Spleen (tissue), 11 donors: Measurements from ENCODE around the gene PAX5. TPM values are rescaled to one million over a fixed set of nuclear protein-coding genes. Genes with fewer than 3 reads are reported as not detected.

Experiments used
- DNase-seq: peaks from one replicate; pipeline ENCODE4 v3.0.0-alpha.2; 2020
- H3K27ac ChIP-seq, 8 donors: fragments of 200-600 bp; sonication (generic) in 7 of 8; 1 replicate in 4 of 8; 2 replicates in 4 of 8; pipeline versions ENCODE4 v1.5.0 to v1.8.0; 2016 to 2021; ENCODE audit warnings: inconsistent platforms in 4 of 8, mild to moderate bottlenecking in 4 of 8, moderate library complexity in 1 of 8
- H3K27me3 ChIP-seq, 7 donors: fragments of 200-600 bp; sonication (generic) in 6 of 7; replicated peaks in 1 of 7; 1 replicate in 4 of 7; 2 replicates in 3 of 7; pipeline versions ENCODE4 v1.5.0 to v1.8.0; 2016 to 2021; ENCODE audit warnings: inconsistent platforms in 3 of 7, mild to moderate bottlenecking in 1 of 7
- H3K36me3 ChIP-seq, 6 donors: fragments of 200-600 bp; sonication (generic) in 5 of 6; 1 replicate in 4 of 6; 2 replicates in 2 of 6; pipeline versions ENCODE4 v1.5.0 to v1.8.0; 2016 to 2021; ENCODE audit warnings: inconsistent platforms in 2 of 6
- H3K4me1 ChIP-seq, 6 donors: fragments of 200-600 bp; sonication (generic) in 5 of 6; 1 replicate in 3 of 6; 2 replicates in 3 of 6; pipeline versions ENCODE4 v1.5.0 to v1.8.0; 2016 to 2021; ENCODE audit warnings: inconsistent platforms in 3 of 6
- H3K4me3 ChIP-seq, 8 donors: fragments of 200-600 bp; sonication (generic) in 7 of 8; 1 replicate in 4 of 8; 2 replicates in 4 of 8; pipeline versions ENCODE4 v1.5.0 to v1.8.0; 2016 to 2021; ENCODE audit warnings: inconsistent platforms in 4 of 8, mild to moderate bottlenecking in 4 of 8, moderate library complexity in 2 of 8
- H3K9me3 ChIP-seq, 8 donors: fragments of 200-600 bp; sonication (generic) in 7 of 8; 1 replicate in 4 of 8; 2 replicates in 4 of 8; pipeline versions ENCODE4 v1.5.0 to v1.8.0; 2016 to 2021; ENCODE audit warnings: inconsistent platforms in 4 of 8
- POLR2A ChIP-seq, 3 donors: fragments of 450-650 bp; IDR thresholded peaks; one replicate each; pipeline ENCODE4 v1.5.1; 2017; ENCODE audit warnings: antibody characterized with exemption in 3 of 3, mild to moderate bottlenecking in 1 of 3
- POLR2AphosphoS5 ChIP-seq, 3 donors: sonication (generic); formaldehyde crosslinking; IDR thresholded peaks; one replicate each; pipeline ENCODE4 v1.5.1; 2017; ENCODE audit warnings: antibody characterized with exemption in 3 of 3
- WGBS, 5 donors: extraction: QIAGEN DNeasy Blood & Tissue Kit in 3 of 5; methylation state at CpG; one replicate each; pipeline versions ENCODE4 v1.1.5 to v1.1.7; 2013 to 2018; 5-methylcytosine and 5-hydroxymethylcytosine counted together
- intact Hi-C: fragments of 100-400 bp; cut with DNase I; formaldehyde crosslinking; loops from one replicate; pipeline ENCODE4 v1.15.0; 2023; ENCODE audit warnings: low total_unique reads
- polyA plus RNA-seq, 3 donors: library from polyadenylated mRNA; stranded (reverse); fragments of 200-250 nt; gene quantifications; one replicate each; pipeline ENCODE4 v1.2.1, GENCODE V29; 2013
- total RNA-seq, 7 donors: library from RNA; depleted of rRNA in 3 of 7; stranded (reverse); fragments of >200 nt in 3 of 7; fragmentation: NEBNext Ultra II Directional in 4 of 7; extraction: Animal tissue kit (Norgen Biotek cat#: 25700) in 4 of 7; gene quantifications; one replicate each; pipeline versions ENCODE4 v1.1.0 to v1.2.1, GENCODE V29; 2016 to 2021
- TF ChIP-seq, protein P1 (sequence below), 11 experiments: fragments of 200-600 bp in 7 of 11; fragments of 450-650 bp in 4 of 11; sonication (generic) in 4 of 11; IDR thresholded peaks in 8 of 11; conservative IDR thresholded peaks in 3 of 11; 1 replicate in 7 of 11; 2 replicates in 4 of 11; pipeline versions ENCODE4 v1.4.0 to v1.8.0; 2016 to 2021; ENCODE audit warnings: antibody characterized with exemption in 11 of 11, inconsistent platforms in 4 of 11, mild to moderate bottlenecking in 1 of 11
- donor health status: healthy with polysubstance abuse.
- donor health status: DM: no; HTN: no; CAD: no; lungs with moderate emphysema.
- donor health status: DM: no; HTN: no; CAD: no.
- donor health status: Bipolar disorder and iron deficiency.
- donor health status: healthy.
- donor health status: DM: no; HTN: no; CAD: no.
- donor health status: DM: yes; HTN: yes; CAD: no.

PAX5 gene
- total and polyA plus RNA-seq, 10 donors: 15.9 to 120 (median 53.0) TPM

DNA sequence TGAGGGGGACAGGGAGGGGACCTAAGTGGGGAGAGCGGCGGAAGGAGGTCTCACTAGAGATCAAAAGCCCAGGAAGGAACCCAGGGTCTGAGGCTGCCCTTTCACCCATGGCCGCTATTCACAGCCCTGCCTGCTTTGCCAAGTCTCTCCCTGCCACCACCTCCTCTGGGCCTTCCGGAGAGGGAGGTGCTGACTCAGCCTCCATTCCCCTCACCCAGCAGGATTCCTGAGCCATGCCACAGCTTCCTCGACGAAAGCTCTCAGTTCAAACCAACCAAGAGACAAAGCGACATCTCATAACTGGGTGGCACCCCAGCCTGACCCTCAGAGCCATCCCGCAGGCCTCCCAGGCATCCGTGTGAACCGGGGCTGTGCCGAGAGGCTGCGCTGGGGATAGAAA is 36.7 kb downstream of the PAX5 start:
- Histone ChIP-seq H3K27me3 (peaks cover 0 to 66% (median 7%) of the 10 kb centered on the region in 7 donors), H3K36me3 (peaks cover 0 to 5% (median 0%) of the 10 kb centered on the region in 6 donors), H3K9me3 (no peaks in the 10 kb centered on the region), H3K4me1 (peaks cover 2 to 100% (median 67%) of the 10 kb centered on the region in 6 donors), H3K27ac (peak overlapping the region; percentile 23 to 91 (median 80)), H3K4me3 (peak overlapping the region in 1 of 8 donors; percentile 31)
- DNase-seq: no peak
- 65 to 80% (median 74%) methylated on average over 6 to 12 of the region's 12 CpGs for WGBS, 5 donors
- no peak for TF ChIP-seq POLR2A (IDR thresholded peaks at IDR 0.05)
- TF ChIP-seq, protein P1, sequence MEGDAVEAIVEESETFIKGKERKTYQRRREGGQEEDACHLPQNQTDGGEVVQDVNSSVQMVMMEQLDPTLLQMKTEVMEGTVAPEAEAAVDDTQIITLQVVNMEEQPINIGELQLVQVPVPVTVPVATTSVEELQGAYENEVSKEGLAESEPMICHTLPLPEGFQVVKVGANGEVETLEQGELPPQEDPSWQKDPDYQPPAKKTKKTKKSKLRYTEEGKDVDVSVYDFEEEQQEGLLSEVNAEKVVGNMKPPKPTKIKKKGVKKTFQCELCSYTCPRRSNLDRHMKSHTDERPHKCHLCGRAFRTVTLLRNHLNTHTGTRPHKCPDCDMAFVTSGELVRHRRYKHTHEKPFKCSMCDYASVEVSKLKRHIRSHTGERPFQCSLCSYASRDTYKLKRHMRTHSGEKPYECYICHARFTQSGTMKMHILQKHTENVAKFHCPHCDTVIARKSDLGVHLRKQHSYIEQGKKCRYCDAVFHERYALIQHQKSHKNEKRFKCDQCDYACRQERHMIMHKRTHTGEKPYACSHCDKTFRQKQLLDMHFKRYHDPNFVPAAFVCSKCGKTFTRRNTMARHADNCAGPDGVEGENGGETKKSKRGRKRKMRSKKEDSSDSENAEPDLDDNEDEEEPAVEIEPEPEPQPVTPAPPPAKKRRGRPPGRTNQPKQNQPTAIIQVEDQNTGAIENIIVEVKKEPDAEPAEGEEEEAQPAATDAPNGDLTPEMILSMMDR (IDR thresholded peaks at IDR 0.05 in 8 of 11, conservative IDR thresholded peaks at IDR 0.05 in 3 of 11): no peak
- peak in 1 of 3 donors; percentile 17 for TF ChIP-seq POLR2AphosphoS5 (IDR thresholded peaks at IDR 0.05)
- intact Hi-C loops: no loop called here

DNA sequence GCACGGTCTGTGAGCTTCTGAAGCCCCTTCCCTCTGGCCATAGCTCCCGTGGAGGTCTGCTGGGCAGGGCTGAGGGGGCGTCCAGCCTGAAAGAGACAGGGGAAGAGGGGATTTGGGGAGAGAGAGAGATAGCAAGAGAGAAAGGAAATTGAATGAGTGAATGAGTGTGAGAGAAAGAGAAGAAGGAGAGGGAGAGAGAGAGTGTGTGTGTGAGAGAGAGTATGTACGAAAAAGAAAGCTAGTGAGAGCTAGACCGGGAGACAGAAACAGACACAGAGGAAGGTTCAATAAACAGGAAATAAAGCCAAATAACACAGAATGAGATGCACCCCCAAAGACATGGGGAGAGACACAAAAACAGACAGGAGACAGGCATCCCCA is 37.4 kb downstream of the PAX5 start:
- 58 to 70% (median 65%) methylated on average over 5 of the region's 5 CpGs for WGBS, 5 donors
- H3K4me3 ChIP-seq: peak overlapping the region in 1 of 8 donors; percentile 54
- H3K27ac ChIP-seq: peak overlapping the region; percentile 23 to 91 (median 80)
- TF ChIP-seq, protein P1 (IDR thresholded peaks at IDR 0.05 in 8 of 11, conservative IDR thresholded peaks at IDR 0.05 in 3 of 11): no peak
- no peak for TF ChIP-seq POLR2AphosphoS5 (IDR thresholded peaks at IDR 0.05)
- no peak for TF ChIP-seq POLR2A (IDR thresholded peaks at IDR 0.05)
- H3K36me3 ChIP-seq: peaks cover 0 to 5% (median 0%) of the 10 kb centered on the region in 6 donors
- peaks cover 0 to 62% (median 2%) of the 10 kb centered on the region in 7 donors for H3K27me3 ChIP-seq
- intact Hi-C loops: no loop called here
- H3K9me3 ChIP-seq: peaks cover 0 to 3% (median under 1%) of the 10 kb centered on the region in 8 donors
- no peak for DNase-seq
- H3K4me1 ChIP-seq: peaks cover 2 to 99% (median 61%) of the 10 kb centered on the region in 6 donors

DNA sequence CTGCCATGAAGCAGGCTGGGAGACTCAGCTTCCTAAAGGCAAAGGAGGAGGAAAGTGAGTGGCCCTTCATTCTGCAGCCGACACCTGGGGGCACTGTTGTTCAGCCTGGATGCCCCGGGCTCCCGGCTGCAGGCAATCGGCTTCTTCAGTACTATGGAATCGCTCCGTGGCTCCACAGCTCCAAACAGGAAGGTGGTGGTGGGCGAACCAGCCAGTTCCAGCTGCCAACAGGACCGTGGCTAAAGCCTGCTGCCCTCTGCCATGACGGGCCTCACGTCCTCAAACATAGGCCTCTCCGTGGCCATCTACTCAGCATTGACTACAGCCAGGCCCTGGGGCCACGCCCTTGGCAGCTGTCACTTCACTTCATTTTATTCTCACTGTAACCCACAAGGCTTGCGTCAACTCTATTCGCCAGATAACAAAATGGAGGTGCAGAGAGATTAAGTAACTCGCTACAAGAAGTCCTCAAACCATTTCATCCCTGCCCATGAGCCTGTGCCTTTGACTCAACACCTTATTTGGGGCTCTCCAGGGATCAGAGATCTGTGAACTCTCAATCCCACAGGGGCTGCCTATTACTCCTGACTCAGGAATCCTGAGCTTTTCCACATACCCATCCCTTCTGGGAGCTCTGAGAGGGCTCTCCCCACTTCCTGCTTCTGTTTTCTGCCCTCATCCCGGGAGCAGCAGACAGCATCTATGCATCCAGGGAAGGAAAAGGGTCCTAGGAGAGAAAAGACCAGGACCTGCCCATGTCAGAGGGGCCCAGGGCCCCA is 38.0 kb downstream of the PAX5 start:
- Histone ChIP-seq H3K27ac (peak overlapping the region; percentile 23 to 91 (median 80)), H3K4me1 (peaks cover 2 to 96% (median 59%) of the 10 kb centered on the region in 6 donors), H3K36me3 (peaks cover 0 to 9% (median 0%) of the 10 kb centered on the region in 6 donors), H3K9me3 (peaks cover 0 to 9% (median 6%) of the 10 kb centered on the region in 8 donors), H3K27me3 (peaks cover 0 to 62% (median 0%) of the 10 kb centered on the region in 7 donors), H3K4me3 (peak overlapping the region in 1 of 8 donors; percentile 54)
- TF ChIP-seq POLR2AphosphoS5 (IDR thresholded peaks at IDR 0.05) (peak in 2 of 3 donors; percentile 49 to 63), POLR2A (IDR thresholded peaks at IDR 0.05) (no peak)
- TF ChIP-seq, protein P1 (IDR thresholded peaks at IDR 0.05 in 8 of 11, conservative IDR thresholded peaks at IDR 0.05 in 3 of 11): peak in 10 of 11 experiments; percentile 23 to 62 (median 52)
- intact Hi-C loops: no loop called here
- peak; percentile 84 for DNase-seq
- WGBS, 5 donors: 20 to 46% (median 23%) methylated on average over 6 to 16 of the region's 16 CpGs
